Neural cell (in vitro differentiated cells): ENCODE results near the gene MYO1F. TPM values are rescaled to one million over a fixed set of nuclear protein-coding genes. Genes with fewer than 3 reads are reported as not detected.

ENCODE experiments used
- H2AFZ ChIP-seq: fragments of 200-600, 300-800 bp; sonication (generic), shearing (Covaris generic); 2 replicates; pipeline ENCODE4 v1.6.0; 2014; ENCODE audit warnings: low read depth, mild to moderate bottlenecking, antibody characterized with exemption, low read length, moderate library complexity
- H3F3A ChIP-seq: fragments of 200-600 bp; shearing (Covaris generic); 2 replicates; pipeline ENCODE4 v1.6.1; 2016; ENCODE audit warnings: mild to moderate bottlenecking, moderate library complexity, mixed read lengths, antibody characterized with exemption, low read length; ENCODE audit not compliant: insufficient read depth, poor library complexity, severe bottlenecking
- H3K27ac ChIP-seq: fragments of 200-600, 300-800 bp; sonication (generic), shearing (Covaris generic); 2 replicates; pipeline ENCODE4 v1.5.1; 2014; ENCODE audit warnings: mild to moderate bottlenecking, low read length, moderate library complexity
- H3K27me3 ChIP-seq: fragments of 300-800, 200-600 bp; sonication (generic), shearing (Covaris generic); 2 replicates; pipeline ENCODE4 v1.6.0; 2014; ENCODE audit warnings: mild to moderate bottlenecking, low read depth, low read length, moderate library complexity; ENCODE audit not compliant: insufficient read depth
- H3K36me3 ChIP-seq: fragments of 300-800, 200-600 bp; sonication (generic), shearing (Covaris generic); 2 replicates; pipeline ENCODE4 v1.5.1; 2014; ENCODE audit warnings: mild to moderate bottlenecking, antibody characterized with exemption, low read length, moderate library complexity; ENCODE audit not compliant: insufficient read depth
- H3K4me2 ChIP-seq: fragments of 300-800, 200-600 bp; sonication (generic), shearing (Covaris generic); 2 replicates; pipeline ENCODE4 v1.6.0; 2014; ENCODE audit warnings: mild to moderate bottlenecking, low read length
- H3K4me3 ChIP-seq: fragments of 300-800, 200-600 bp; sonication (generic), shearing (Covaris generic); 2 replicates; pipeline ENCODE4 v1.5.1; 2014; ENCODE audit warnings: mild to moderate bottlenecking, low read length, moderate library complexity
- H3K79me2 ChIP-seq: fragments of 200-600 bp; shearing (Covaris generic); replicated peaks from 2 replicates; pipeline ENCODE4 v1.6.0; 2014; ENCODE audit warnings: mild to moderate bottlenecking, low read length, moderate library complexity; ENCODE audit not compliant: insufficient read depth
- H3K9ac ChIP-seq: fragments of 300-800, 200-600 bp; sonication (generic), shearing (Covaris generic); 2 replicates; pipeline ENCODE4 v1.6.1; 2016; ENCODE audit warnings: mild to moderate bottlenecking, low read length, mixed read lengths
- H3K9me2 ChIP-seq: fragments of 200-600 bp; shearing (Covaris generic); 2 replicates; pipeline ENCODE4 v1.6.1; 2016; ENCODE audit warnings: mild to moderate bottlenecking, low read length, mixed read lengths; ENCODE audit not compliant: insufficient read depth
- H3K9me3 ChIP-seq: fragments of 200-600, 300-800 bp; sonication (generic), shearing (Covaris generic); 2 replicates; pipeline ENCODE4 v1.6.1; 2016; ENCODE audit warnings: mild to moderate bottlenecking, mixed run types, low read length, moderate library complexity, mixed read lengths
- H4K20me1 ChIP-seq: fragments of 200-600 bp; shearing (Covaris generic); 2 replicates; pipeline ENCODE4 v1.6.1; 2016; ENCODE audit warnings: mild to moderate bottlenecking, mixed run types; ENCODE audit not compliant: insufficient read depth
- CTCF ChIP-seq: fragments of 450-650 bp; IDR thresholded peaks from 2 replicates; pipeline ENCODE4 v1.5.1; 2014; ENCODE audit warnings: antibody characterized with exemption, mild to moderate bottlenecking, moderate library complexity; ENCODE audit not compliant: poor library complexity, severe bottlenecking
- EP300 ChIP-seq: fragments of 450-650 bp; conservative IDR thresholded peaks from 2 replicates; pipeline ENCODE4 v1.6.1; 2014; ENCODE audit warnings: antibody characterized with exemption, mild to moderate bottlenecking, moderate library complexity; ENCODE audit not compliant: poor library complexity, severe bottlenecking
- EZH2 ChIP-seq: fragments of 200-600, 300-800 bp; shearing (Covaris generic), sonication (generic); IDR thresholded peaks from 2 replicates; pipeline ENCODE4 v1.6.1; 2014; ENCODE audit warnings: antibody characterized with exemption, low read length, borderline replicate concordance, mild to moderate bottlenecking; ENCODE audit not compliant: insufficient read depth, poor library complexity, severe bottlenecking
- MXI1 ChIP-seq: fragments of 450-650 bp; conservative IDR thresholded peaks from 2 replicates; pipeline ENCODE4 v1.6.1; 2014; ENCODE audit warnings: antibody characterized with exemption, mild to moderate bottlenecking; ENCODE audit not compliant: poor library complexity, severe bottlenecking
- POLR2AphosphoS5 ChIP-seq: IDR thresholded peaks from 2 replicates; pipeline ENCODE4 v1.6.1; 2012
- RAD21 ChIP-seq: fragments of 450-650 bp; conservative IDR thresholded peaks from 2 replicates; pipeline ENCODE4 v1.6.1; 2014; ENCODE audit warnings: antibody characterized with exemption, mild to moderate bottlenecking, moderate library complexity
- REST ChIP-seq: IDR thresholded peaks from 2 replicates; pipeline ENCODE4 v1.6.1; 2012; ENCODE audit warnings: borderline replicate concordance
- SMC3 ChIP-seq: fragments of 450-650 bp; conservative IDR thresholded peaks from 2 replicates; pipeline ENCODE4 v1.6.1; 2014; ENCODE audit warnings: antibody characterized with exemption, mild to moderate bottlenecking, moderate library complexity; ENCODE audit not compliant: poor library complexity
- polyA plus RNA-seq: library from polyadenylated mRNA; depleted of rRNA; stranded (reverse); fragments of >200 nt; gene quantifications from 2 replicates; pipeline ENCODE4 v1.2.3, GENCODE V29; 2014

MYO1F gene
- polyA plus RNA-seq, 1 donor from 2014 or later, result 0.40 TPM

GRCh38 chr19:8578642-8579265, 1.5 kb upstream of the MYO1F start:
- no peaks in the 10 kb centered on the region for H3K9me3 ChIP-seq
- no peak overlapping the region for H3K27ac ChIP-seq
- peak; percentile 79 for TF ChIP-seq CTCF
- TF ChIP-seq RAD21, result peak; percentile 45
- no peak for TF ChIP-seq POLR2AphosphoS5
- no peaks in the 10 kb centered on the region for H3K9me2 ChIP-seq
- H3K27me3 ChIP-seq, result no peaks in the 10 kb centered on the region
- H2AFZ ChIP-seq, result no peak overlapping the region
- H3F3A ChIP-seq, result no peaks in the 10 kb centered on the region
- H3K4me3 ChIP-seq, result no peak overlapping the region
- no peak overlapping the region for H3K4me2 ChIP-seq
- H3K79me2 ChIP-seq, result no peaks in the 10 kb centered on the region
- no peak overlapping the region for H3K9ac ChIP-seq
- H3K36me3 ChIP-seq, result no peaks in the 10 kb centered on the region
- no peaks in the 10 kb centered on the region for H4K20me1 ChIP-seq

- no peaks in the 10 kb centered on the region for H3K9me3 ChIP-seq
- no peaks in the 10 kb centered on the region for H4K20me1 ChIP-seq
- H3K27ac ChIP-seq, result no peak overlapping the region
- H2AFZ ChIP-seq, result no peak overlapping the region
- H3K4me3 ChIP-seq, result no peak overlapping the region
- no peaks in the 10 kb centered on the region for H3K27me3 ChIP-seq
- no peak overlapping the region for H3K4me2 ChIP-seq
- H3K79me2 ChIP-seq, result no peaks in the 10 kb centered on the region
- H3K36me3 ChIP-seq, result no peaks in the 10 kb centered on the region
- no peaks in the 10 kb centered on the region for H3F3A ChIP-seq
- TF ChIP-seq SMC3 (no peak), MXI1 (no peak), EZH2 (no peak), EP300 (no peak), REST (no peak), POLR2AphosphoS5 (no peak)
- no peak overlapping the region for H3K9ac ChIP-seq
- H3K9me2 ChIP-seq, result no peaks in the 10 kb centered on the region
These were observed 499 bp upstream of the MYO1F start for GRCh38 chr19:8577741-8578140.
